Stimulated activated memory B cell treated with anti-CD40 and anti-IgM and Interleukin-4, amounts not matched to agents 10 μg/mL and 1 μg/mL and 100 μg/mL, for 72 hours (primary cell): ENCODE data around the gene SIRPD.
"Not testable (repeated sequence)": the region's sequence is repeated elsewhere in the genome, so short reads cannot be mapped to it uniquely, and the experiment has no call there.

ENCODE experiments used
- ATAC-seq: fragments of 150-1000 bp; cut with Tn5 transposase; 2 replicates; pipeline ENCODE4 v1.10.0; 2021
- H3K27ac Mint-ChIP-seq: one replicate; pipeline ENCODE4 v1.8.0; 2022; ENCODE audit warnings: mild to moderate bottlenecking, mixed read lengths
- H3K27me3 Mint-ChIP-seq: one replicate; pipeline ENCODE4 v1.8.0; 2022; ENCODE audit warnings: mixed read lengths
- H3K36me3 Mint-ChIP-seq: one replicate; pipeline ENCODE4 v1.8.0; 2022; ENCODE audit warnings: mixed read lengths
- H3K4me1 Mint-ChIP-seq: one replicate; pipeline ENCODE4 v1.8.0; 2022; ENCODE audit warnings: mixed read lengths
- H3K4me3 Mint-ChIP-seq: one replicate; pipeline ENCODE4 v1.8.0; 2022; ENCODE audit warnings: mild to moderate bottlenecking, moderate library complexity, mixed read lengths
- H3K9me3 Mint-ChIP-seq: one replicate; pipeline ENCODE4 v1.8.0; 2022; ENCODE audit warnings: mixed read lengths

SIRPD gene

DNA sequence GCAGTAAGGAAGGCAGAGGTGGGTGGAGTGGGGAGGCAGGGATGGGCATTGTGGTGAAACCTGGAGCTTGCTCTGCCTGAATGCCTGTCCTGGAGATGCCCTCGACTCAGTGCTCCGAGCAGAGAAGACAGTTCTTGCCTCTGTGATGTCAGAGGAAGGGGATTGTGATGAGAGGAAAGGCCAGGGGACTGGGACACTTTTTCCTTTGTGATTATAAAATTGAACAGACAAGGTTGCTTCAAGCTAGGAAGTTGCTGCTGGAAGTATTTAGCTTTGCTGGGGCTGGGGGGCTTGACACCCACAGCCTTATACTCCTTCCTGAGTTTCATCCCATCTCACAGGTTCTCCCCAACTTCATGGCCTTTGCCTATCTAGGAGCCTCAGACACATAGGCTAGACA lies at the start of gene SIRPD:
SIRPD (minus strand) TSS at position 101 of the 400 bp plus-strand sequence; CDS start at position 49, 52 bp downstream.
- ATAC-seq = no peak
- H3K27me3 Mint-ChIP-seq = no peaks in the 10 kb centered on the region
- H3K4me1 Mint-ChIP-seq = peaks cover 2% of the 10 kb centered on the region
- peaks cover 4% of the 10 kb centered on the region for H3K9me3 Mint-ChIP-seq
- peaks cover 1% of the 10 kb centered on the region for H3K36me3 Mint-ChIP-seq
- H3K4me3 Mint-ChIP-seq = no peak within 1 kb of the TSS
- H3K27ac Mint-ChIP-seq = no peak within 1 kb of the TSS

DNA sequence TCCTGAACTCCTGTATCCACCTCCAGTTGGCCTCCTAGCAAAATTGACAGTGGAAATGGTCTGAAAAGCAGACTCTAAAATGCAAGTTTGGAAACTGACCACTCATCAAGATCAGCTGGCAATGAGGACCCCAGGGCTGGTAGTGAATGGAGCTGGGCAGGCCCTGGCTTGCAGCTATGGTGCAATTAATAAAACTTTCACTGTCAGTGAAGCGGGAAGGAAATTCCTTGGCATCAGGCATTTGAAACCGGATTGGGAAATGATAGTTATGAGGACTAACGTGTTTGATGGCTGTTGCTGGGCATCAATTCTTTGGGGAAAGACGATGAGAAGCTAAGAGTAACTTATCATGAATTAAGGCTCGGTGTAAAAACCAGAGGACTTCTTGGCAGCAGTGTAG lies 43.2 kb upstream of the SIRPD start:
- Mint-ChIP-seq H3K4me3 (no peak overlapping the region), H3K27ac (no peak overlapping the region), H3K4me1 (no peaks in the 10 kb centered on the region), H3K36me3 (no peaks in the 10 kb centered on the region), H3K27me3 (no peaks in the 10 kb centered on the region), H3K9me3 (no peaks in the 10 kb centered on the region)
- no peak for ATAC-seq

GRCh38 chr20:1595333-1595732 lies 37.8 kb upstream of the SIRPD start:
- no peak overlapping the region for H3K27ac Mint-ChIP-seq

DNA sequence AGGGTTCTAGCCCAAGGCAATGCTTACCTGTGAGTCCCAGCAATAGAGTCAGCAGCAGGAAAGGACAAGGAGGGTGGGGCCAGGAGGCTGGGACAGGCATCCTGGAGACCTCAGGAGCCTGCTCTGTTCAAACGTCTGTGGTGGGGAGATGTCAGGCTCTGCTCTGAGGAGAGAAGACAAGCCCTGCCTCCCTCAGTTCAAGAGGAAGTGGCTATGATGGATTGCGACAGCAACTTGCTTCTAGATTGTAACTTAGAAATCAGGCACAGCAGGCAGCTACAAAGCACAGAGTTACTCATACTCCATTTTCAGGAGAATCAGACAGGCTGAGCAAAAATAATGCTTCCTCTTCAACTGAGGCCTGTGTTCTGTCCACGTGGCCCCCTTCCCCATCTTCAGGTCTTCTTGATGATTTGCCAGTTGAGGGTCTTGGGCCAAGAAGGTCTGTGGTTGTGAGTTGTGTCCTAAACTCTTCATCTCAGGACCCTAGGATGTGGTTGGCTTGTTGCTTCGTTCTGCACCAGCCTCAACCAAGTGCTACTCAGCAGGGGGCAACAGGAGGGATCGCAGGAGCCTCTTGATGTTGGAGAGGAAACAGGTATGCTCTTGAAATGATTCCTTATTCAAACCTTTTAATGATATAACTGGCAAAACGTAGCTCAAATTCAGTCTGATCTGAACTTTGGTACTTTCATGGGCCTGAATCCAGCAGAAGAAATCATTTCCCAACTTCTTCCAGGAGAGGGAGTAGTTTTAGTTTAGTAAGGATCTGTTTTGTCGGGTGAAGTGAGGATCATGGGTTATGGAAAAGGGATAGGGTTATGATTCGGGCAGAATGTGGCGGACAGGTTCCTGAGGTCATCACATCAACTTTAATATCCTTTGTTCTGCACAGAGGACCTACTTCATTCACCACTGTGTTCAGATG lies 31.3 kb upstream of the SIRPD start:
- no peaks in the 10 kb centered on the region for H3K36me3 Mint-ChIP-seq
- no peak overlapping the region for H3K27ac Mint-ChIP-seq
- ATAC-seq = no peak
- H3K27me3 Mint-ChIP-seq = no peaks in the 10 kb centered on the region
- H3K4me1 Mint-ChIP-seq = no peaks in the 10 kb centered on the region
- no peaks in the 10 kb centered on the region for H3K9me3 Mint-ChIP-seq
- no peak overlapping the region for H3K4me3 Mint-ChIP-seq

More at GRCh38 chr20:1595333-1595732, 37.8 kb upstream of the SIRPD start:
- no peak for ATAC-seq
- Mint-ChIP-seq H3K36me3 (no peaks in the 10 kb centered on the region), H3K4me1 (no peaks in the 10 kb centered on the region), H3K27me3 (no peaks in the 10 kb centered on the region), H3K9me3 (no peaks in the 10 kb centered on the region), H3K4me3 (no peak overlapping the region)

GRCh38 chr20:1587781-1588532 lies 30.5 kb upstream of the SIRPD start:
- H3K27ac Mint-ChIP-seq = no peak overlapping the region
- H3K36me3 Mint-ChIP-seq = no peaks in the 10 kb centered on the region
- no peaks in the 10 kb centered on the region for H3K9me3 Mint-ChIP-seq
- ATAC-seq = no peak
- H3K27me3 Mint-ChIP-seq = no peaks in the 10 kb centered on the region
- no peaks in the 10 kb centered on the region for H3K4me1 Mint-ChIP-seq
- H3K4me3 Mint-ChIP-seq = no peak overlapping the region

GRCh38 chr20:1579488-1579887 lies 22.0 kb upstream of the SIRPD start:
- no peaks in the 10 kb centered on the region for H3K36me3 Mint-ChIP-seq
- no peak overlapping the region for H3K4me3 Mint-ChIP-seq
- ATAC-seq = no peak
- no peak overlapping the region for H3K27ac Mint-ChIP-seq
- H3K9me3 Mint-ChIP-seq = no peaks in the 10 kb centered on the region
- no peaks in the 10 kb centered on the region for H3K4me1 Mint-ChIP-seq
- no peaks in the 10 kb centered on the region for H3K27me3 Mint-ChIP-seq

- ATAC-seq = no peak
- H3K27ac Mint-ChIP-seq = no peak overlapping the region
- no peak overlapping the region for H3K4me3 Mint-ChIP-seq
- H3K27me3 Mint-ChIP-seq = no peaks in the 10 kb centered on the region
- H3K4me1 Mint-ChIP-seq = no peaks in the 10 kb centered on the region
- no peaks in the 10 kb centered on the region for H3K9me3 Mint-ChIP-seq
- H3K36me3 Mint-ChIP-seq = no peaks in the 10 kb centered on the region
Measured at GRCh38 chr20:1577906-1578305, 20.4 kb upstream of the SIRPD start.

DNA sequence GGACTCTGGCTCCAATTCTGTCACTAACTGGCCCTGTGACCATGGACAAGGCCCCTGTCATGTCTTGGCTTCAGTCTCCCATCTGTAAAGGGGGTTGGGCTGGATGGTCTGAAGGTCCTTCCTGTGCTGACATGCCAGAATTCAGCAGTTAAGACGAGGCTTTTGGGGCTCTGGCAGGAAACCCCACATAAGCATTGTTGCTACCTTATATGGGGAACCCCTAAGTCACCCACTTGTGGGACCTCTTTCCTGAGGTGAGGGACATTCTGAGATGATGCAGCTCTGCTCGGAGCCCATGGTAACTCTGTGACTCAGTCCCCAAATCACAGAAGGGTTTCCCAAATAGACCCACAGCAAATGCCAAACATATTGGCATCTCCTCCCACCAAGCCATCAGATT lies 19.8 kb upstream of the SIRPD start:
- not testable (repeated sequence) for H3K27me3 Mint-ChIP-seq, H3K4me3 Mint-ChIP-seq, H3K36me3 Mint-ChIP-seq, H3K27ac Mint-ChIP-seq, H3K9me3 Mint-ChIP-seq, H3K4me1 Mint-ChIP-seq, ATAC-seq

- H3K27ac Mint-ChIP-seq = no peak overlapping the region
- no peak overlapping the region for H3K4me3 Mint-ChIP-seq
- H3K27me3 Mint-ChIP-seq = no peaks in the 10 kb centered on the region
- no peaks in the 10 kb centered on the region for H3K36me3 Mint-ChIP-seq
- H3K9me3 Mint-ChIP-seq = no peaks in the 10 kb centered on the region
- H3K4me1 Mint-ChIP-seq = no peaks in the 10 kb centered on the region
- ATAC-seq = no peak
Measured at GRCh38 chr20:1576641-1577040, 19.1 kb upstream of the SIRPD start.

- not testable (repeated sequence) for H3K4me1 Mint-ChIP-seq, H3K27me3 Mint-ChIP-seq, H3K4me3 Mint-ChIP-seq, H3K36me3 Mint-ChIP-seq, ATAC-seq, H3K9me3 Mint-ChIP-seq, H3K27ac Mint-ChIP-seq
Measured at GRCh38 chr20:1576003-1576402, 18.5 kb upstream of the SIRPD start.

DNA sequence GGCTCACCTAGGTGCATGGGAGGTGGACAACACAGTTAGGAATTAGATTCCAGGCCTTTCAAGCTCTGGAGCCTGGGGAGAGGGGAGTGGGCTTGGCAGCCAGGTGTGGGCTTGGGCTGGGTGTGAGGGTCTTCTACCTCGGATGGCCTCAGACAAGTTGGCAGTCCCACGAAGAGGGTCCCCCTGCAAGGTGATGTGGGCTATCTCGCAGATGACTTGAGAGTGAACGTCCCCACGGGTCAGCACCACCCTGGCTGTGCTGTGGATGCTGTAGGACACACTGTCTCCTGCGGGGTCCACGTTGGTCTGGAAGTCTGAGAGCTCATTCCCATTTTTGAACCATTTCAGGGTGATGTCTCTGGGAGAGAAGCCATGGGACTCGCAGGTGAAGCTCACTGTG lies 14.1 kb upstream of the SIRPD start:
- H3K27ac Mint-ChIP-seq, H3K27me3 Mint-ChIP-seq, H3K36me3 Mint-ChIP-seq, H3K9me3 Mint-ChIP-seq, H3K4me3 Mint-ChIP-seq, ATAC-seq, H3K4me1 Mint-ChIP-seq: not testable (repeated sequence)

- peaks cover 8% of the 10 kb centered on the region for H3K36me3 Mint-ChIP-seq
- H3K9me3 Mint-ChIP-seq = no peaks in the 10 kb centered on the region
- H3K27ac Mint-ChIP-seq = no peak overlapping the region
- no peaks in the 10 kb centered on the region for H3K27me3 Mint-ChIP-seq
- no peak overlapping the region for H3K4me3 Mint-ChIP-seq
- peaks cover 6% of the 10 kb centered on the region for H3K4me1 Mint-ChIP-seq
- no peak for ATAC-seq
Measured at GRCh38 chr20:1569415-1569881, 11.9 kb upstream of the SIRPD start.

DNA sequence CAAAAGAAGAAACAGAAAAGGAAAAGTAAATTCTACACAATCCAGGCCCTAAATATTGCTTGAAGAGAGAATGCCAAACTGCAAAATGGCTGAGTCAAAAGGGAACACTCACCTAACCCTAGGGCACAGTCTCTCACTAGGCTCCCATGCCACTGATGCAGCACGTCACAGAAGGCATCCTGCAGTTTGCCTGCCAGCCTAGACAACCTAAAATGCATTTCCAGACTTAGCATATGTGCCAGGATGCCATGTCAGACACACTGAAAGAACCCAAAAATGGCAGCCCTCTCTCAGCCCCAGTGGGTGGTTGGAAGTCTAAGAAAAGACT lies 10.6 kb upstream of the SIRPD start:
- ATAC-seq = no peak
- Mint-ChIP-seq H3K4me1 (peaks cover 6% of the 10 kb centered on the region), H3K9me3 (peaks cover 4% of the 10 kb centered on the region), H3K27ac (no peak overlapping the region), H3K36me3 (peaks cover 20% of the 10 kb centered on the region), H3K4me3 (no peak overlapping the region), H3K27me3 (no peaks in the 10 kb centered on the region)

GRCh38 chr20:1567392-1568162 lies 10.1 kb upstream of the SIRPD start:
- Mint-ChIP-seq H3K4me3 (no peak overlapping the region), H3K4me1 (peaks cover 11% of the 10 kb centered on the region), H3K36me3 (peaks cover 25% of the 10 kb centered on the region), H3K9me3 (peaks cover 8% of the 10 kb centered on the region), H3K27me3 (no peaks in the 10 kb centered on the region), H3K27ac (no peak overlapping the region)
- no peak for ATAC-seq

GRCh38 chr20:1566701-1567100 lies 9.2 kb upstream of the SIRPD start:
- no peak for ATAC-seq
- no peak overlapping the region for H3K27ac Mint-ChIP-seq
- H3K4me1 Mint-ChIP-seq = peaks cover 12% of the 10 kb centered on the region

More at GRCh38 chr20:1566701-1567100, 9.2 kb upstream of the SIRPD start:
- Mint-ChIP-seq H3K4me3 (no peak overlapping the region), H3K9me3 (peaks cover 8% of the 10 kb centered on the region), H3K36me3 (peaks cover 26% of the 10 kb centered on the region), H3K27me3 (no peaks in the 10 kb centered on the region)
